ENCODE data around the gene SDHA. TPM values are rescaled to one million over a fixed set of nuclear protein-coding genes. Genes with fewer than 3 reads are reported as not detected.

SDHA gene
- total RNA-seq, 1 experiment from 2014 or later = 163 TPM

- H4K20me1 ChIP-seq (ENCODE audit: low read length) = no peaks in the 10 kb centered on the region
- TF ChIP-seq EZH2 (IDR thresholded peaks at IDR 0.05; ENCODE audit: low read length, unreplicated experiment) = no peak
- no peak for TF ChIP-seq EZH2phosphoT487 (IDR thresholded peaks at IDR 0.05; ENCODE audit: borderline replicate concordance, low read length)
- TF ChIP-seq CTCF (conservative IDR thresholded peaks at IDR 0.05; ENCODE audit: low read depth, low read length) = no peak
- ChIA-PET CTCF (no interaction called here), POLR2A (ENCODE audit: unreplicated experiment) (no interaction called here)
- H3K27me3 ChIP-seq (ENCODE audit: low read length) = no peaks in the 10 kb centered on the region
- H3K36me3 ChIP-seq (ENCODE audit: low read depth, low read length) = no peaks in the 10 kb centered on the region
- no peaks in the 10 kb centered on the region for H3K9me3 ChIP-seq (ENCODE audit: low read length)
- no peak for ATAC-seq
- H3K9me2 ChIP-seq (replicated peaks; ENCODE audit: low read length) = no peaks in the 10 kb centered on the region
- BruUV-seq (replicated peaks) = no TSS peak
- no peaks in the 10 kb centered on the region for H3F3A ChIP-seq (ENCODE audit: low read length, unreplicated experiment)
- no peak overlapping the region for H2AFZ ChIP-seq (ENCODE audit: low read length)
- H3K4me1 ChIP-seq (ENCODE audit: insufficient read depth, low read length) = peaks cover 24% of the 10 kb centered on the region
- intact Hi-C loops (cut with micrococcal nuclease) = no loop called here
- no peak overlapping the region for H3K4me2 ChIP-seq (ENCODE audit: low read length)
- H3K27ac ChIP-seq (ENCODE audit: low read length) = no peak overlapping the region
- no peaks in the 10 kb centered on the region for H3K79me2 ChIP-seq (ENCODE audit: low read length)
- H3K9ac ChIP-seq (ENCODE audit: low read length) = no peak overlapping the region
- H3K4me3 ChIP-seq (ENCODE audit: low read length) = no peak overlapping the region
- DNase-seq = no peak
Observed at GRCh38 chr5:172421-172820, 45.7 kb upstream of the SDHA start.

- POLR2A ChIA-PET (ENCODE audit: unreplicated experiment) = no interaction called here
- Histone ChIP-seq H3K4me3 (ENCODE audit: low read length) (no peak overlapping the region), H3K27me3 (ENCODE audit: low read length) (no peaks in the 10 kb centered on the region), H3K4me2 (ENCODE audit: low read length) (no peak overlapping the region), H4K20me1 (ENCODE audit: low read length) (no peaks in the 10 kb centered on the region), H3K27ac (ENCODE audit: low read length) (no peak overlapping the region), H3K9me2 (replicated peaks; ENCODE audit: low read length) (no peaks in the 10 kb centered on the region), H3K9ac (ENCODE audit: low read length) (no peak overlapping the region), H3K79me2 (ENCODE audit: low read length) (no peaks in the 10 kb centered on the region), H3K36me3 (ENCODE audit: low read depth, low read length) (no peaks in the 10 kb centered on the region), H2AFZ (ENCODE audit: low read length) (no peak overlapping the region), H3K4me1 (ENCODE audit: insufficient read depth, low read length) (peaks cover 20% of the 10 kb centered on the region), H3F3A (ENCODE audit: low read length, unreplicated experiment) (no peaks in the 10 kb centered on the region), H3K9me3 (ENCODE audit: low read length) (no peaks in the 10 kb centered on the region)
- no peak for ATAC-seq
- no peak for DNase-seq
- CTCF ChIA-PET = no interaction called here
- intact Hi-C loops (cut with micrococcal nuclease) = no loop called here
- no TSS peak for BruUV-seq (replicated peaks)
- no peak for TF ChIP-seq EZH2phosphoT487 (IDR thresholded peaks at IDR 0.05; ENCODE audit: borderline replicate concordance, low read length)
- TF ChIP-seq CTCF (conservative IDR thresholded peaks at IDR 0.05; ENCODE audit: low read depth, low read length) = no peak
- no peak for TF ChIP-seq EZH2 (IDR thresholded peaks at IDR 0.05; ENCODE audit: low read length, unreplicated experiment)
Observed at GRCh38 chr5:172841-173251, 45.3 kb upstream of the SDHA start.

- Histone ChIP-seq H3K36me3 (ENCODE audit: low read depth, low read length) (no peaks in the 10 kb centered on the region), H3F3A (ENCODE audit: low read length, unreplicated experiment) (no peaks in the 10 kb centered on the region), H3K9me2 (replicated peaks; ENCODE audit: low read length) (no peaks in the 10 kb centered on the region), H4K20me1 (ENCODE audit: low read length) (no peaks in the 10 kb centered on the region), H3K9me3 (ENCODE audit: low read length) (no peaks in the 10 kb centered on the region), H3K27ac (ENCODE audit: low read length) (no peak overlapping the region), H3K27me3 (ENCODE audit: low read length) (0 out of 2 replicates have a peak, but pooled peaks cover 3% of the 10 kb centered on the region), H3K4me3 (ENCODE audit: low read length) (no peak overlapping the region), H3K4me2 (ENCODE audit: low read length) (no peak overlapping the region), H2AFZ (ENCODE audit: low read length) (no peak overlapping the region), H3K4me1 (ENCODE audit: insufficient read depth, low read length) (peaks cover 12% of the 10 kb centered on the region), H3K79me2 (ENCODE audit: low read length) (no peaks in the 10 kb centered on the region), H3K9ac (ENCODE audit: low read length) (no peak overlapping the region)
- CTCF ChIA-PET = no interaction called here
- no peak for DNase-seq
- POLR2A ChIA-PET (ENCODE audit: unreplicated experiment) = no interaction called here
- TF ChIP-seq EZH2 (IDR thresholded peaks at IDR 0.05; ENCODE audit: low read length, unreplicated experiment) (no peak), CTCF (conservative IDR thresholded peaks at IDR 0.05; ENCODE audit: low read depth, low read length) (no peak), EZH2phosphoT487 (IDR thresholded peaks at IDR 0.05; ENCODE audit: borderline replicate concordance, low read length) (no peak)
- no peak for ATAC-seq
- intact Hi-C loops (cut with micrococcal nuclease) = no loop called here
- BruUV-seq (replicated peaks) = no TSS peak
Observed at GRCh38 chr5:173392-174290, 44.5 kb upstream of the SDHA start.
